H1 (cell line): ENCODE measurements around the gene TNNT1. TPM values are rescaled to one million over a fixed set of nuclear protein-coding genes. Genes with fewer than 3 reads are reported as not detected.

Experiments
- CTCF ChIA-PET: fragments of 300-600 bp; sonication (Branson Sonifier 250); formaldehyde crosslinking; loops from one replicate; lab custom pipeline; 2021; ENCODE audit not compliant: partially characterized antibody; lab: Charles Lee
- POLR2A ChIA-PET: fragments of 300-600 bp; sonication (Branson Sonifier 250); formaldehyde crosslinking; loops from one replicate; lab custom pipeline; 2021; ENCODE audit warnings: inconsistent platforms; ENCODE audit not compliant: partially characterized antibody; lab: Charles Lee
- DNase-seq, 2 experiments: peaks; one replicate each; pipeline versions ENCODE4 v3.0.0 to v3.0.0-alpha.2; 2010 to 2022; ENCODE audit warnings: low spot score in 2 of 2, low read depth in 1 of 2, mixed read lengths in 1 of 2
- FAIRE-seq: peaks from 2 replicates; lab custom pipeline; 2011; peaks lifted over from hg19 to GRCh38; lab: Jason Lieb, UNC
- H2AFZ ChIP-seq: 2 replicates; pipeline ENCODE4 v1.8.1; 2012; ENCODE audit warnings: low read length, inconsistent platforms
- H2AK5ac ChIP-seq: 2 replicates; pipeline ENCODE4 v1.6.1; 2013; ENCODE audit warnings: low read depth, low read length
- H2BK120ac ChIP-seq: replicated peaks from 2 replicates; pipeline ENCODE3; 2013; ENCODE audit warnings: low read depth, low read length, inconsistent platforms
- H2BK12ac ChIP-seq: 2 replicates; pipeline ENCODE4 v1.6.1; 2013; ENCODE audit warnings: low read depth, low read length
- H2BK15ac ChIP-seq: 2 replicates; pipeline ENCODE4 v1.6.1; 2013; ENCODE audit warnings: low read length
- H2BK20ac ChIP-seq: 2 replicates; pipeline ENCODE4 v1.6.1; 2013; ENCODE audit warnings: low read length
- H2BK5ac ChIP-seq: 2 replicates; pipeline ENCODE4 v1.6.1; 2013; ENCODE audit warnings: low read depth, low read length
- H3K14ac ChIP-seq: 2 replicates; pipeline ENCODE4 v1.6.1; 2013; ENCODE audit warnings: inconsistent platforms; ENCODE audit not compliant: insufficient read length
- H3K18ac ChIP-seq: 2 replicates; pipeline ENCODE4 v1.6.1; 2013; ENCODE audit warnings: low read length; ENCODE audit errors: extremely low read depth
- H3K23ac ChIP-seq: 2 replicates; pipeline ENCODE4 v1.6.1; 2013; ENCODE audit warnings: inconsistent platforms; ENCODE audit not compliant: insufficient read length
- H3K23me2 ChIP-seq: 2 replicates; pipeline ENCODE4 v1.6.1; 2013; ENCODE audit warnings: low read depth, low read length
- H3K27ac ChIP-seq: 2 replicates; pipeline ENCODE4 v1.6.1; 2011; ENCODE audit warnings: low read depth, low read length, inconsistent platforms
- H3K27me3 ChIP-seq, 4 experiments: replicated peaks in 1 of 4; 1 replicate in 1 of 4; 2 replicates in 3 of 4; pipeline versions ENCODE4 v1.6.1 to v1.8.1; 2011 to 2013; ENCODE audit warnings: low read length in 3 of 4, mild to moderate bottlenecking in 3 of 4, inconsistent platforms in 2 of 4, mixed read lengths in 2 of 4, moderate library complexity in 1 of 4; ENCODE audit not compliant: control insufficient read depth in 3 of 4, insufficient read depth in 3 of 4; ENCODE audit errors: extremely low read depth in 1 of 4
- H3K36me3 ChIP-seq, 4 experiments: 2 replicates each; pipeline versions ENCODE4 v1.6.1 to v1.8.1; 2011 to 2013; ENCODE audit warnings: mild to moderate bottlenecking in 4 of 4, low read length in 3 of 4, moderate library complexity in 2 of 4, control low read depth in 1 of 4, inconsistent platforms in 1 of 4; ENCODE audit not compliant: insufficient read depth in 4 of 4, control insufficient read depth in 2 of 4
- H3K4ac ChIP-seq: replicated peaks from 2 replicates; pipeline ENCODE3; 2013; ENCODE audit warnings: low read length, low read depth, mixed read lengths, inconsistent platforms; ENCODE audit not compliant: insufficient read length
- H3K4me1 ChIP-seq, 4 experiments: replicated peaks in 1 of 4; 1 replicate in 1 of 4; 2 replicates in 3 of 4; pipeline versions ENCODE4 v1.6.1 to v1.8.1; 2011 to 2013; ENCODE audit warnings: low read length in 3 of 4, inconsistent platforms in 2 of 4, mixed read lengths in 1 of 4; ENCODE audit not compliant: insufficient read depth in 4 of 4, control insufficient read depth in 3 of 4
- H3K4me2 ChIP-seq, 2 experiments: 2 replicates each; pipeline versions ENCODE4 v1.6.1 to v1.8.1; 2011 to 2013; ENCODE audit warnings: low read depth in 2 of 2, low read length in 2 of 2, control low read depth in 1 of 2, inconsistent platforms in 1 of 2, mild to moderate bottlenecking in 1 of 2; ENCODE audit not compliant: insufficient read depth in 1 of 2
- H3K4me3 ChIP-seq, 4 experiments: fragments of 200-600, 300-600 bp in 1 of 4; sonication (generic), shearing (Covaris generic), sonication (Bioruptor Twin) in 1 of 4; 2 replicates each; pipeline versions ENCODE4 v1.5.1 to v1.8.1; 2011 to 2016; ENCODE audit warnings: low read length in 4 of 4, low read depth in 3 of 4, control low read depth in 2 of 4, inconsistent platforms in 2 of 4, mild to moderate bottlenecking in 2 of 4, mixed read lengths in 1 of 4, moderate library complexity in 1 of 4; ENCODE audit not compliant: insufficient read depth in 2 of 4; ENCODE audit errors: extremely low read depth in 1 of 4
- H3K56ac ChIP-seq: replicated peaks from 2 replicates; pipeline ENCODE3; 2013; ENCODE audit warnings: low read depth, mild to moderate bottlenecking, mixed read lengths, low read length, inconsistent platforms; ENCODE audit not compliant: insufficient read length
- H3K79me1 ChIP-seq: 2 replicates; pipeline ENCODE4 v1.6.1; 2013; ENCODE audit warnings: low read depth, low read length, control low read depth
- H3K79me2 ChIP-seq, 2 experiments: 2 replicates each; pipeline versions ENCODE4 v1.6.1 to v1.8.1; 2012 to 2013; ENCODE audit warnings: low read length in 2 of 2, mild to moderate bottlenecking in 2 of 2, inconsistent platforms in 1 of 2; ENCODE audit not compliant: insufficient read depth in 2 of 2, control insufficient read depth in 1 of 2
- H3K9ac ChIP-seq, 4 experiments: replicated peaks in 1 of 4; 1 replicate in 1 of 4; 2 replicates in 3 of 4; pipeline versions ENCODE4 v1.6.1 to v1.8.1; 2011 to 2013; ENCODE audit warnings: low read depth in 3 of 4, low read length in 3 of 4, control low read depth in 2 of 4, mild to moderate bottlenecking in 2 of 4, moderate library complexity in 2 of 4, inconsistent platforms in 1 of 4; ENCODE audit errors: extremely low read depth in 1 of 4
- H3K9me3 ChIP-seq, 2 experiments: 2 replicates each; pipeline versions ENCODE4 v1.6.1 to v1.8.1; 2012 to 2013; ENCODE audit warnings: mild to moderate bottlenecking in 2 of 2, moderate library complexity in 2 of 2, control low read depth in 1 of 2, inconsistent platforms in 1 of 2, low read depth in 1 of 2, low read length in 1 of 2, mixed read lengths in 1 of 2; ENCODE audit not compliant: insufficient read depth in 2 of 2
- H4K20me1 ChIP-seq, 2 experiments: replicated peaks in 1 of 2; 2 replicates each; pipeline versions ENCODE3 to v1.8.1; 2011 to 2013; ENCODE audit warnings: inconsistent platforms in 2 of 2, low read length in 2 of 2, mild to moderate bottlenecking in 1 of 2; ENCODE audit not compliant: insufficient read depth in 2 of 2, control insufficient read depth in 1 of 2
- H4K5ac ChIP-seq: 2 replicates; pipeline ENCODE4 v1.6.1; 2013; ENCODE audit warnings: low read length, low read depth, mixed read lengths, inconsistent platforms; ENCODE audit not compliant: insufficient read length
- H4K8ac ChIP-seq: 2 replicates; pipeline ENCODE4 v1.8.0; 2013; ENCODE audit warnings: mild to moderate bottlenecking, moderate library complexity, low read length, inconsistent platforms; ENCODE audit not compliant: insufficient read depth; ENCODE audit errors: extremely low read depth
- H4K91ac ChIP-seq: replicated peaks from 2 replicates; pipeline ENCODE3; 2013; ENCODE audit warnings: low read length, mixed read lengths, inconsistent platforms; ENCODE audit not compliant: insufficient read length
- BACH1 ChIP-seq: IDR thresholded peaks from 2 replicates; pipeline ENCODE4 v1.6.1; 2012; ENCODE audit warnings: low read length, improper control_type of control experiment
- GABPA ChIP-seq: IDR thresholded peaks from 2 replicates; pipeline ENCODE4 v1.6.1; 2011; ENCODE audit warnings: mild to moderate bottlenecking, low read length, moderate library complexity, borderline replicate concordance; ENCODE audit not compliant: insufficient read depth
- KDM5A ChIP-seq: fragments of 200-600 bp; IDR thresholded peaks from 2 replicates; pipeline ENCODE4 v1.7.1; 2012; ENCODE audit warnings: mild to moderate bottlenecking, low read length, inconsistent platforms, mixed read lengths
- NRF1 ChIP-seq: IDR thresholded peaks from 2 replicates; pipeline ENCODE4 v1.6.1; 2011; ENCODE audit warnings: mild to moderate bottlenecking, low read depth, low read length, improper control_type of control experiment
- POLR2AphosphoS5 ChIP-seq: IDR thresholded peaks from 2 replicates; pipeline ENCODE4 v1.6.1; 2011; ENCODE audit warnings: low read depth, low read length
- SIN3A ChIP-seq, 2 experiments: IDR thresholded peaks in 1 of 2; conservative IDR thresholded peaks in 1 of 2; 2 replicates each; pipeline ENCODE4 v1.6.1; 2011 to 2012; ENCODE audit warnings: low read length in 2 of 2, improper control_type of control experiment in 1 of 2, low read depth in 1 of 2, mild to moderate bottlenecking in 1 of 2
- SIX5 ChIP-seq: IDR thresholded peaks from 2 replicates; pipeline ENCODE4 v1.6.1; 2011; ENCODE audit warnings: mild to moderate bottlenecking, low read depth, low read length
- TAF1 ChIP-seq: IDR thresholded peaks from 2 replicates; pipeline ENCODE4 v1.6.1; 2011; ENCODE audit warnings: mild to moderate bottlenecking, low read depth, low read length
- TBP ChIP-seq: IDR thresholded peaks from 2 replicates; pipeline ENCODE4 v1.6.1; 2011; ENCODE audit warnings: low read depth, low read length, improper control_type of control experiment
- TEAD4 ChIP-seq: IDR thresholded peaks from 2 replicates; pipeline ENCODE4 v1.6.1; 2012; ENCODE audit warnings: low read depth, low read length, inconsistent platforms, mixed read lengths
- YY1 ChIP-seq: IDR thresholded peaks from 2 replicates; pipeline ENCODE4 v1.6.1; 2011; ENCODE audit warnings: low read depth, mild to moderate bottlenecking, low read length
- WGBS, 2 experiments: shearing (Covaris generic) in 1 of 2; methylation state at CpG; one replicate each; pipeline versions ENCODE4 v1.1.6 to v1.1.7; 2013 to 2015; ENCODE audit warnings: low lambda C conversion rate in 2 of 2, mixed read lengths in 2 of 2, inconsistent platforms in 1 of 2, low coverage in 1 of 2, missing lambda C conversion rate in 1 of 2; ENCODE audit not compliant: insufficient replicate concordance in 2 of 2, insufficient coverage in 1 of 2, insufficient read length in 1 of 2; ENCODE audit errors: extremely low coverage in 1 of 2, missing lambda C conversion rate in 1 of 2; 5-methylcytosine and 5-hydroxymethylcytosine counted together
- polyA plus RNA-seq, 7 experiments: library from polyadenylated mRNA; depleted of rRNA in 3 of 7; stranded (reverse) in 5 of 7; unstranded in 2 of 7; fragments of >200 nt in 5 of 7; fragments of 200-250 nt in 2 of 7; gene quantifications; 1 replicate in 5 of 7; 2 replicates in 1 of 7; 4 replicates in 1 of 7; pipeline versions ENCODE4 v1.2.1 to v1.2.3, GENCODE V29; 2011 to 2013; ENCODE audit warnings: missing spikeins in 2 of 7, mixed read lengths in 2 of 7
- total RNA-seq: library from RNA; stranded (reverse); fragmentation: NEBNext Ultra II Directional; extraction: Animal tissue kit (Norgen Biotek cat#: 25700); gene quantifications from 2 replicates; pipeline ENCODE4 v1.2.1, GENCODE V29; 2021
- TF ChIP-seq, protein P1 (sequence below): IDR thresholded peaks from 2 replicates; pipeline ENCODE4 v1.6.1; 2012; ENCODE audit warnings: inconsistent platforms

TNNT1 gene
- total and polyA plus RNA-seq, 2 of the 8 experiments (the other 6 are each of a cell fraction or from before 2014, with no cell fraction given) = 69.6 to 107 TPM

DNA sequence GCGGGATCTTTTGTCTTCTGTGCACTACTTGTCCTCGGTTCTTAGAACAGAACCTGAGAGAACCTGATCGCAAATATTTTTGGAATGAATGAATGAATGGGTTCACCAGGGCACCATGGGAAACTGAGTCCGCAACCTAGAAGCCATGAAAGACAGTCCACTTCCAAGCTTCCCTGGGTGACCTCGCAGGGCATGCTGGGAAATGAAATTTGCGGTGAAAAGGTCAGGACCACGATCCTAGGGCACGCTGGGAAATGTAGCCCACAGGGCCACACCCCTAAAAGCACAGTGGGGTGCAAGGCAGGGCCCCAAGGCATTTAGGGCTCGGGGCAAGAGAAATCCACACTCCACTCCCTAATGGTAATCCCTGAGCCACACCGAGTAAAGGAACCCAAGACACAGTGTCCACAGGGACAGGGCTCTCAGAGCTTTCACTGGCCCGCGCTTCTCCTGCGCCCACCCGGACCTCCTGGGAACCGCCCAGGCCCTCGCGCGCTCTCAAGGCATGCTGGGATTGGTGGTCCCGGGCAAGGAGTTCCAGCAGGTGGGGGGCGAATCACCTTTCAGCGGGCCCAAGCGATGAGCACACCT is 30.5 kb downstream of the TNNT1 start:
- Histone ChIP-seq H3K23me2 (peaks cover 17% of the 10 kb centered on the region), H3K79me1 (peaks cover 20% of the 10 kb centered on the region), H2BK12ac (peak overlapping the region; percentile 84), H3K79me2 (peaks cover 0 to 28% of the 10 kb centered on the region in 2 experiments; a peak in 2 of 4 replicates), H4K91ac (peak overlapping the region; percentile 87), H2BK20ac (no peak overlapping the region), H3K18ac (peak overlapping the region; percentile 97), H3K4me1 (peaks cover 0 to 20% (median 14%) of the 10 kb centered on the region in 4 experiments; a peak in 5 of 7 replicates), H3K9me3 (no peaks in the 10 kb centered on the region), H3K4me3 (peak overlapping the region; percentile 69 to 89 (median 79)), H3K23ac (no peak overlapping the region), H3K27ac (0 out of 2 replicates have a peak overlapping the region, but pooled peaks have one; percentile 46), H3K36me3 (no peaks in the 10 kb centered on the region), H2AK5ac (no peak overlapping the region), H2BK15ac (no peak overlapping the region), H3K4ac (no peak overlapping the region), H3K56ac (no peak overlapping the region), H3K27me3 (no peaks in the 10 kb centered on the region), H2AFZ (peak overlapping the region; percentile 98), H3K9ac (peak overlapping the region in 3 of 4 experiments; percentile 28 to 83 (median 48); a peak in 6 of 7 replicates), H3K4me2 (peak overlapping the region; percentile 73 to 99), H2BK5ac (peak overlapping the region; percentile 93), H4K8ac (peak overlapping the region; percentile 88; the same call in 1 of the 2 replicates), H4K5ac (peak overlapping the region; percentile 93), H2BK120ac (no peak overlapping the region), H3K14ac (no peak overlapping the region), H4K20me1 (peaks cover 17 to 21% of the 10 kb centered on the region in 2 experiments)
- peak; percentile 73 to 94 for DNase-seq
- peak; percentile 99 for FAIRE-seq
- ChIA-PET POLR2A (interaction anchor here (0.8 to 6.4 kb wide), 23 partner anchors 8 to 653 kb away, joined by 3 to 72 read pairs (median 4); partner anchors contain the start of genes BRSK1, HSPBP1 and ZNF628), CTCF (interaction anchor here (0.8 to 2.4 kb wide), 9 partner anchors 12 to 47 kb away, joined by 3 to 7 read pairs (median 3); no protein-coding TSS in a partner anchor)
- WGBS, 2 experiments = 2% methylated on average over 22 of the region's 22 CpGs; no CpG with 5 or more reads in 1 of the 2 experiments
- TF ChIP-seq SIN3A (conservative IDR thresholded peaks at IDR 0.05 in 1 of 2, IDR thresholded peaks at IDR 0.05 in 1 of 2; ENCODE audit: low read depth in 1 of 2, low read length in 2 of 2) (peak; percentile 38 to 59; a peak in 2 of 4 replicates), KDM5A (no peak), POLR2AphosphoS5 (no peak; the same call in 1 of the 2 replicates), NRF1 (no peak), GABPA (no peak), BACH1 (peak; percentile 66; the same call in 1 of the 2 replicates), TBP (no peak), TAF1 (peak; percentile 47; the same call in 1 of the 2 replicates), SIX5 (peak; percentile 66), TEAD4 (peak; percentile 42; the same call in 1 of the 2 replicates), YY1 (peak; percentile 80; the same call in 1 of the 2 replicates)
- TF ChIP-seq, protein P1, sequence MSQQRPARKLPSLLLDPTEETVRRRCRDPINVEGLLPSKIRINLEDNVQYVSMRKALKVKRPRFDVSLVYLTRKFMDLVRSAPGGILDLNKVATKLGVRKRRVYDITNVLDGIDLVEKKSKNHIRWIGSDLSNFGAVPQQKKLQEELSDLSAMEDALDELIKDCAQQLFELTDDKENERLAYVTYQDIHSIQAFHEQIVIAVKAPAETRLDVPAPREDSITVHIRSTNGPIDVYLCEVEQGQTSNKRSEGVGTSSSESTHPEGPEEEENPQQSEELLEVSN = 0 out of 2 replicates have a peak, but pooled peaks have one; percentile 25
